ENCODE measurements around the gene ODAD4.

DNA sequence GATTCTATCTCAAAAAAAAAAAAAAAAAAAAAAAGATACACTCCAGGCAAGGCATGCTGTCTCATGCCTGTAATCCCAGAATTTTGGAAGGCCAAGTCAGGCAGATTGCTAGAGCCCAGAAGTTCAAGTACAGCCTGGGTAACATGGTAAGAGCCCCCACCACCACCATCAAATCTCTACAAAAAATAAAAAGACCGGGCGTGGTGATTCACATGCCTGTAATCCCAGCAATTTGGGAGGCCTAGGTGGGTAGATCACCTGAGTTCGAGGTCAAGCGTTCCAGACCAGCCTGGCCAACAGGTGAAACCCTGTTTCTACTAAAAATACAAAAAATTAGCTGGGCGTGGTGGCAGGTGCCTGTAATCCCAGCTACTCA lies 9.8 kb upstream of the ODAD4 start:
- TF ChIP-seq CTCF (IDR thresholded peaks at IDR 0.05; ENCODE audit: insufficient read depth, low read length, poor library complexity, severe bottlenecking) (no peak), EZH2phosphoT487 (conservative IDR thresholded peaks at IDR 0.05; ENCODE audit: low read length) (no peak)

Measured in SU-DHL-6 (cell line).